ENCODE results near the gene RFC3.
"Not testable (repeated sequence)": the region's sequence is repeated elsewhere in the genome, so short reads cannot be mapped to it uniquely, and the experiment has no call there.

RFC3 gene

DNA sequence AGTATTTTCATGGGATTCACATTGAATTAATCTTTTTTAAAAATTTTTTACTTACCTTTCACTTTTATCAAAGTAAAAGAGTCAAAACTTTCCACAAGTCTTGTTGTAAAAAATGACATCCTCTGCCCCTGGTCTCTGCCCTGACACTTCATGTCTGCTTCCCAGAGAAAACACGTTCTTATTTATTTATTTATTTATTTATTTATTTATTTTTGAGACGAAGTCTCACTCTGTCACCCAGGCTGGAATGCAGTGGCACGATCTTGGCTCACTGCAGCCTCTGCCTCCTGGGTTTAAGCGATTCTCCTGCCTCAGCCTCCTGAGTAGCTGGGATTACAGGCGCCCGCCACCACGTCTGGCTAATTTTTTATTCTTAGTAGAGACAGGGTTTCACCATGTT, 5.1 kb upstream of the RFC3 start:
- DNase-seq: not testable (repeated sequence)

DNA sequence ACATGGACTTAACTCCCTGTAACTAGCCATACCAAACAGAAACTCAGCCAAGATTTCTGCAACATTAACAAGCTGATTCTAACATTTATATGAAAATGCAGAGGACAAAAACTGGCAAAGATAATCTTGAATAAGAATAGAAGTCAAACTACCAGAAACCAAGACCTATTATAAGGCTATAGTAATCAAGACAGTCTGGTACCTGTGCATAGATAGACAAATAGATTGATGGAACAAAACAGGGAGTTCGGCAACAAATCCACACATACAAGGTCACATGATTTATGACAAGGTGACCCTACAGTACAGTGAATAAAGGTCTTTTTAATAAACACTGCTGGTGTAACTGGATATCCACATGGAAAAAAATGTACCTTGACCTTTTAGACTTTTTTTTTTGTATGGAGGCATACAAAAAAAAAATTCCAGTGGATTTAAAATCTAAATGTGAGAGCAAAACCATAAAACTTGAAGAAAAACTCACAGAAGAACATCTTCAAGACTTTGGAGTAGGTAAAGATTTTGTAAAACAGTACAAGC, 2.9 kb upstream of the RFC3 start:
- no peak for DNase-seq

DNA sequence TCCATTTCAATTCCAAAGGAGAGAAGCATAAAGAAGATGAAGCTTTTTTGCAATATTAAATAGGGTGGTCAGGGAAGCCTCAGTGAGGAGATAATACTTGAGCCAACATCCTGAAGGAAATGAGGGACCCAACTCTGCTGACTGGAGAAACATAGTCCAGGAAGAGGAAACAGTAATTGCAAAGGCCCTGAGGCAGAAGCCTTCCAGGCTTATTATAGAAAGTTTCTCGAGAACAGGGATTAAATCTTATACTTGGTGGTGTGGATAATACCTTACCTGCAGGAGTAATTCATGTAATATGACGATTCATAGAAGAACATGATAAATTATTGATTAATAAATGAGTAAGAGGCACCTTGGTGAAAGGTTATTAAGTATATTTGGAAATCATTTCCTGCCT, 1.0 kb upstream of the RFC3 start:
- DNase-seq: no peak

DNA sequence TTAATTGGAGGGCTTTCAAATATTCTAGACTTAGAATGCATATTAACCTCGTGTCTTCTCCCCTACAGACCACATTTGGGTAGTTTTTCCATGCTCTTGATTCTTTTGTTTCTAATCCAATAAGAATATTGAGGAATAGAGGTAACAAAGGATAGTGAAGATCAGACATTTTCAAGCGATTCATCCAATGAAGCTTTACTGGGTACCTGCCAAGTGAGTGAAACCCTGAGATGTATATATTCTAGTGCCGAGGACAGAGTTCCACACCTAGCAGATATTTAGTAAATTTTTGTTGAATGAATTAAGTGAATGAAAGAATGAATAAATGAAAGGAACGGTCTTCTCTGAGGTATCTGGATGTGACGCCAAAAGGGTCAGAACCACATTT, 442 bp upstream of the RFC3 start:
- DNase-seq: no peak

DNA sequence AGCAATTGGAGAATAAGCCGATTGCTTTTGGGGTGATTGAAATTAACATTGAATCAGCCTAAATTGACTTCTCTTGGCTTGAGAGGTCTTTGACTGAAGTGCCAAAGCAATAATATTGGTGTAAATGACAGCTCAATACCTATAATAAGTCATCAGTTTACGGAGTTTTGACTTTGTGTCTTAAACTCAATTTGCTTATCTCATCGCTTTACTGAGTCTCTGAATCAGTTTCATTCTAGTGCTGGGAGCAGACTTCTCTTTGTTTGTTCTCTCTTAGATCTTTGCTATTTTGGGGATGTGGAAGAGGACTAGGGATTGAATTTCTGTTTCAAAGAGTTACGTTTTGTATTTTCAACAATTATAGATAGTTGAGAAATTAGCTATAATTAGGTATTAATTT, 7.1 kb downstream of the RFC3 start:
- no peak for DNase-seq

DNA sequence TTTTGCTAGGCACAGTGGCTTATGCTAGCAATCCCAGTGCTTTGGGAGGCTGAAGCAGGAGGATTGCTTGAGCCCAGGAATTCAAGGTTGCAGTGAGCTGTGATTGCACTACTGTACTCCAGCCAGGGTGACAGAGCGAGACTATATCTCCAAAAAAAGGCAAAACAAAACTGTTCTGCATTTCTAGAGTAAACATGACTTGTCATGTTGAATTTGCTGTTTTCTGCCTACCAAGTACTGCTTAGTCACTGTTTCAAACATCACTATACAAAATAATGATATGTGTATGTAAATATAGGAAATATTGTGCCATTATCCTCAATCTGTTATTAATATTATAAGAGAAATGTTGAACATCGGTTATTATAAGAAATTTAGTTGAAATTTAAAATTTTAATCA, 9.2 kb downstream of the RFC3 start:
- DNase-seq: no peak

DNA sequence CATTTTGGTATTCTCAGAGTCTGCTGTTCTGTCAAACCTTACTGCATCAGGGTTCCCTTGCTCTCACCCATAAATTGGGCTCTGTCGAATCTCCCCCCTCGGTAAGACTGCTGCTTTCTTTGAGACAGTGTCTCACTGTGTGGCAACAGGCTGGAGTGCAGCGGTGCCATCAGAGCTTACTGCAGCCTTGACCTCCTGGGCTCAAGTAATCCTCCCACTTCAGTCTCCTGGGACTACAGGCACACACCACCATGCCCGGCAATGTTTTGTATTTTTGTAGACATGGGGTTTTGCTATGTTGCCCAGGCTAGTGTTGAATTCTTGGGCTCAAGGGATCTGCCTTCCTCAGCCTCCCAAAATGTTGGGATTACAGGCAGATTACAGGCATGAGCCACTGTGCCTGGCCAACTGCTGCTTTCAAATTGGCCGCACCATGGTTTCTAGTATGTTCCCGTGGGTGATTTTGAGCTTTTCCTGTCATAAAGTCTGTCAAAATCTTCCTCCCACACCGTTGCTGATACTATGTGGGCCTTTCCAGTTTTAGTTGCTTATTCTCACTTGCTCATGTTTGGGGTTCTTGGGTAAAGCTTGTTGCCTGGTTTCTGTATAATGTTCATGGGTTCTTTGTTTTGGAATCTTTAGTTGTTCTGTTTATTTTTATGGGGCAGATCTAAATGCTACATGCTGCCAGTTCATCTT, 10.6 kb downstream of the RFC3 start:
- DNase-seq: no peak

DNA sequence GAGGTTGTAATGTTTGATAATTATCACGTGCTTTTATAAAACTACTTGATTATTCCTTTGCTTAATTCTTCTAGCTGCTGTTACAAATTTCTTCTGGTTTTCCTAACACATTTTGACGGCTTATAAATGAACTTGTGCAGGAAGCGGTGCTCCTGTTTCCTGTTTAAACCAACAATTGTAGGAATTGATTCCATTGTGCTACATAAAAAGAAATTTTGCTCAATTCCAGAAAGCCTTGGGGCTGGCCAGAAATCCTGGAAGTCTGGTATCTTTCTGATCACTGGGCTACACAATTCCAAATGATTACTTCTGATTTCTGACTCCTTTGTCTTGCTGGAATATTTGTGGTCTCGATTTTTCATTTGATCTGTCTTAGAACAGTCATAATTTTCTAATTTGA, 14.9 kb downstream of the RFC3 start:
- no peak for DNase-seq

DNA sequence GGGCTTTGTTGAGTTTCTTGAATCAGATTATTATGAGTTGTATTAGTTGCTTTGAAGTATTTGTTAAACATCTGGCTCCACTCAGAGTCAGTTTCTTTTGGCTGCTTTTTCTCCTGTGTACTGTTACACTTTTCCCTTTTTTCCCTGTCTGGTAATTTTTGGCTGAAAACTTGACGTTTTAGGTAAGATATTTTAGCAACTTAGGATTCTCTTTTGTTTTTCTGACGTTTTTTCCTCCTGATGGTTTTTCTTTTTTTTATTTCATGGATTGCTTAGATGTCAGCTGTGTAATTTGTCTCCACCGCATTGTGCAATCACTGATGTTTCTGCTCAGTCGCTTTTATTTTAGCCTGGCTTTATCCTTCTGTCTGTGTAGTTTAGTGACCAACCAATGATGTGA, 20.7 kb downstream of the RFC3 start:
- no peak for DNase-seq

DNA sequence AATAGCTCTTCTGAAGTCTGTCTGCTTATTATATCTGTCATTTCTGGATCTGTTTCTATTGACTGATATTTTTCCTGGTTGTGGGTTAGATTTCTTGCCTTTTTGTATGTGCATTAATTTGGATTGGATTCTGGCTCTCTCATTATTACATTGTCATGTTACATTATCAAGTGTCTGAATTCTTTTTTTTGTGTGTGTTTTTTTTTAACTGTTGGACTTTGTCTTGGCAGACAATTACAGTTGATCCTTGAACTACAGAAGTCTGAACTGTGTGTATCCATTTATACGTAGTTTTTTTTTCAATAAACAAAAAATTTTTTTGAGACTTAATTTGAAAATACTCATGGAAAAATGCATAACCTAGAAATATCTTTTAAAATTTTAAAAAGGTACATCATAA, 22.5 kb downstream of the RFC3 start:
- no peak for DNase-seq

DNA sequence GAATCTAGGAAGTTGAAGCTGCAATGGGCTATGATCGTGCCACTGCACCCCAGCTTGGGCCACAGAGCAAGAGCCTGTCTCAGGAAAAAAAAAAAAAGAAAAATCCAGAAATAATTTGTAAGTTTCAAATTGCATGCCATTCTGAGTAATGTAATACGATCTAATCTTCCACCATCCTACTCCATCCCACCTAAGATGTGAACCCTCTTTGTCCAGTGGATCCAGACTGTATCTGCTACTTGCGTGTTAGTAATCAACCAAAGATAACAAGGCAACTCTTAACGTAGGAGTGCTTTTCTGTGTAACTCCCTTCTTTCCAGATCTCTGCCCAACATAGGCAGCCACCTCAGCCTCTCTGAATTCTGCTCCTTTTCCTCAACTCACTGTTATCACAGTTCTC, 24.3 kb downstream of the RFC3 start:
- DNase-seq: no peak

DNA sequence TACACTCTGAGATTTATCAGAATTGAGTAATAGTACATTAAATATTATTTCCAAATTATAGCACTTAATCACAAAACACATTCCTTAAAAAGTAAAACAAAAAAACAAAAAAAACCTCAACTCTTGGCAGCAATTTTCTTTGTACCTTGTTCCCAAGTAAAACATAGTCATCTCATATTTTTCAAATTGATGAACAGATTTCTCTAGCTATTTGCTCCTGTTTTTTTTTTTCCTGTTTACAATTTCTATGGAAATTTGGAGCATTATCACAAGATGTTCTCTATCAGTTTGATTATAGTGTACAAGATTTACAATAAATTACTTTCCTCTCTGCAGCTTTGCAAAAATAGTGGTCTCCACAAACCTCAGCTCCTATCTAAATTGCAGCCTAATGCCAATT, 25.0 kb downstream of the RFC3 start:
- DNase-seq: no peak

DNA sequence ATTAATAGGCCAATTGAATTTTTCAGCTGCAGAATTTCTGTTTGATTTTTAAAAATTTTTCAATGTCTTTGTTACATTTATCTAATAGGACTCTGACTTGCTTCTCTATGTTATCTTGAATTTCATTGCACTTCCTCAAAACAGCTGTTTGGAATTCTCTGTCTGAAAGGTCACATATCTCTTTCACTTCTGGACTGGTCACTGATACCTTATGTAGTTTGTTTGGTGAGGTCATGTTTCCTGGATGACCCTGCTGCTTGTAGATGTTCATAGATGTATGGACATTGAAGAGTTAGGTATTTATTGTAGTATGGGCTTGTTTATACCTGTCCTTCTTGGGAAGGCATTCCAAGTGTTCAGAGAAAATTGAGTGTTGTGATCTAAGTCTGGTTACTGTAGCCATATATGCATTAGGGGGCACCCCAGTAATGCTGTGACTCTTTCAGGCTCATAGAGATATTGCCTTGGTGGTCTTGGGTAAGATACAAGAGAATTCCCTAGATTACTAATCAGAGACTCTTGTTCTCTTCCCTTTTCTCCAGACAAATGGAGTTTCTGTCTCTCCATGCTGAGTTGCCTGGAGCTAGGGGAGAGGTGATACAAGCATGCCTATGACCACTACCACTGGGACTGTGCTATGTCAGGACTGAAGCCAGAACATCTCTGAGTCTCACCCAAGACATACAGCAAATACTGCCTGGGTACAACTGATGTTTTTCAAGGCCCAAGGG, 27.8 kb downstream of the RFC3 start:
- no peak for DNase-seq

DNA sequence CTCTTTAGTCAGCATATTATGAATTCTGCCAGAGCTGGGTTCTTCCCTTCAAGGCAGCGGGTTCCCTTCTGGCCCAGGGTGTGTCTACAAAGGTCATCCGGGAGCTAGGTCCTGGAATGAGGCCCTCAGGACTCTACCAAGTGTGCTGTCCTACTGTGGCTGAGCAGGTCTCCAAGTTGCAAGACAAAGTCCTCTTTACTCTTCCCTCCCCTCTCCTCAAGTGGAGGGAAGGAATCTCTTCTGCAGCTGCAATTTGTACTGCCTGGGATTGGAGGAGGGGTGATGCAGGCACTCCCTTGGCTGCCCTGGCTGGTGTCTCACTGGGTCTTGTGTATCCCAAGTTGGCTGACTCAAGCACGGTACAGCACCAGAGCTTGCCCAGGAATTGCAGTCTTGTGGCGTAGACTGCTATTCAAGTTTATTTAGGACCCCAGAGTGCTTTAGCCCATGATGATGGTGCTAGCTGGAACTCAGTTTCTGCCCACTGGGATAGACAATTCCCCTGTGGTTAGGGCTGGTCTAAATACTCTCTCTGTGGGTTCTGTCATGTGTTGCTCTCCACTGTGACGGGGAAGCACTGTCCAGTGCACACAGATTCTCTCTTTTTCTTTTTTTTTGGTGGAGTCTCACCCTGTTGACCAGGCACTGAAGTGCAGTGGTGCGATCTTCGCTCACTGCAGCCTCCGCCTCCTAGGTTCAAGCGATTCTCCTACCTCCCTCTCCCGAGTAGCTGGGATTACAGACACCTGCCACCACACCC, 28.5 kb downstream of the RFC3 start:
- DNase-seq: no peak

DNA sequence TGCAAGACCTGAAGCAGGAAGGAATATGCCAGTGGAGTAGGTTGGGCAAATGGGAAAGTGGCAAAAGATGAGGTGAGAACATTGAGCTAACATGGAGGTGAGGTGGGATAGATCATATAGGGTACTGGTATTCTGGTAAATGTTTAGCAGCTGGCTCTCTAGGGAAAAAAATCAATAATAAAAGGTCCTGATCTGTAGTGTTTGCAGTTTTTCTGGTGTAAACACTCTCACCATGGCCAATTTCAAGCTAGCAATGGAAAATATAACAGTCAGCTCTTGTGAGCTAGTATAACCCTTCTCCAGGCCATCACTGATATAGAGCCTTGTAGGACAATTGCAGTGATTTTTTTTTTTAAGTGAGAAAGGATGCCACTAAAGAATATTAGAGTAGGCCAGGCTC, 31.3 kb downstream of the RFC3 start:
- DNase-seq: no peak

DNA sequence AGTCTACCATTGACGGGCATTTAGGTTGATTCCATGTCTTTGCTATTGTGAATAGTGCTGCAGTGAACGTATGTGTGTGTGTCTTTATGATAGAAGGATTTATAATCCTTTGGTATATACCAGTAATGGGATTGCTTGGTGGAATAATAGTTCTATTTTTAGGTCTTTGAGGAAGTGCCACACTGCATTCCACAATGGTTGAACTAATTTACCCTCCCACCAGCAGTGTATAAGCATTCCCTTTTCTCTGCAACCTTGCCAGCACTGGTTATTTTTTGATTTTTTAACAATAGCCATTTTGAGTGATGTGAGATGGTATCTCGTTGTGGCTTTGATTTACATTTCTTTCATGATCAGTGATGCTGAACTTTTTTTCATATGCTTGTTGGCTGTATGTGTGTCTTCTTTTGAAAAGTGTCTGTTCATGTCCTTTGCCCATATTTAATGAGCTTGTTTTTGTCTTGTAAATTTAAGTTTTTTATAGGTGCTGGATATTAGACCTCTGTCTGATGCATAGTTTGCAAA, 37.5 kb downstream of the RFC3 start:
- no peak for DNase-seq

DNA sequence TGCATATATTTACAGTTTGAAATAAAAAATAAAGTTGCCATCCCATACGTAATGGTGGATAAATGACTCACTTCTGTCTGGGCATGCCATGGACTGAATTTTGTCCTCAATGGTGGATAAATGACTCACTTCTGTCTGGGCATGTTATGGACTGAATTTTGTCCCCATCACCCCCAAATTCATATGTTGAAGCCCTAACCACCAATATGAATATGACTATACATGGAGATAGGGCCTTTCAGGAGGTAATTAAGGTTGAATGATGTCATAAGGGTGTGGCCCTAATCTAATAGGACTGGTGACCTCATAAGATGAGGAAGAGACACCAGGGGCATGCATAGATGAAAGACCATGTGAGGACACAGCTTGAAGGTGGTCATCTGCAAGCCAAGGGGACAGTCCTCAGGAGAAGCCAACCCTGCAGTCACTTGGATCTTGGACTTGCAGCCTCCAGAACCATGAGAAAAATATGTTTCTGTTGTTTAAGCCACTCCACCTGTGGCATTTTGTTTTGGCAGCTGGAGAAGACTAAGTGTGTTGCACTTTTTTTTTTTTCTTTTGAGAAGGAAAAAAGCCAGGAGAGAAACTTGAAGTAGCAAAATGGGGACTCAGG, 41.8 kb downstream of the RFC3 start:
- DNase-seq: no peak

DNA sequence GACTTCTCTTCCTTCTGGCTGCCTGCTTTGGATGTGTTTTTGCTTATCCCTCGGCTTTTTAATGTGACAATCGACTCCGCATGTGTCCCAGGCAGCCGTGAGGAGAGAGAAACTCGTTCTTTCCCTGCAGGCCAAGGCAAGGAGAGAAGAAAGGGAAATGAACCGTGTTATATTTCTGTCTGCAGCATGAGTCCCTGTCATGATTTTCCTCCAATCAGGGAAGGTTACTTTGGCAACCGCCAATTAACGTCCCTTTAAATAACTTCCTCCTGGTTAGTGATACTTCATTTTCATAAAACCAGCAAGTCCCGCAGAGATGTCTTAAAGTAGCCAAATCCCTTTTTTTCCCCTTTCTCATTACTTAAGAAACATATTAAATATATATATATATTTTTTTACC, 42.6 kb downstream of the RFC3 start:
- DNase-seq: no peak

DNA sequence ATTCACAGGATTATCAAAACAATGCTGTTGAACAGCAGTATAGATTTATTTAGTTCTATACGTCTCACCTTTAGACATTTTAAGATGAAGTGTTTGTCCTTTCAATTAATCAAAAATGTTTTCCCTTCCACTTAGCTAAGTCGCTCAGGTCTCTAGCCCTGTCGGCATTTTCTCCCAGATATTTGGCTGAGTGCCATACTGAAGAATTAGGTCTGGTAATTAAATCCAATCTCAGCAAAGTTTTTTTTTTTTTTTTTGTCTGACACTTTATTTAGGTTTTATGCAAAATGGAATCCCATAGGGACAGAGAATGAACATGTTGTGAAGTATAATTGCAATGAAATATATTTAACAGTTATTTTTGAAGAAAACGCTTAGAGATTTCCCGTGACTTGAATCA, 44.1 kb downstream of the RFC3 start:
- no peak for DNase-seq

DNA sequence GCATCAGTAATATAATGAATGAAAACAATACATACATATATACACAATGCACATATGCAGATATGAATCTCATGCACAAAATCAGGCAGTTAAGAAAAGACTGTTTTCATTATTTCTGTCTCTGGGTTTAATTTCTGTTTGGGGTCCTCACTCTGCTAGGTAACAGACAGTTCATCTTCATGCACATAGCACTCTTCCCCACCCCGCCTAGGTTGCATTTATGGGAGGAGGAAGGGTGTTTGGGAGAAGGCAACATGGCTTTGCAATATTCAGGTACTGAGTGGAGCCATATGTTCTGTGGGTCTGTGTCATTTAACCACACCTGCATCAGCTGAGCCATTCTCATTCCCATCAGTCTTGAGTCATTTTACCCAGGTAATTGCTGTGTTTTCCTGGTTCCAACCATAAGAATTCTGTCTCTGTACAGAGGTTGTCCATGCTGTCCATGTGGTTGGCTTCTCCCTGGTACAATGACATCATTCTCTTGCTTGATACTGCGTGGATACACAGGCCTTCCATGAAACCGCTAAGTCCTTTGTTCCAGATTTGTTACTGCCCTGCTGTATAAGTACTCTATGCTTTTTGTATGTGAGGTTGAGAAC, 45.3 kb downstream of the RFC3 start:
- no peak for DNase-seq

DNA sequence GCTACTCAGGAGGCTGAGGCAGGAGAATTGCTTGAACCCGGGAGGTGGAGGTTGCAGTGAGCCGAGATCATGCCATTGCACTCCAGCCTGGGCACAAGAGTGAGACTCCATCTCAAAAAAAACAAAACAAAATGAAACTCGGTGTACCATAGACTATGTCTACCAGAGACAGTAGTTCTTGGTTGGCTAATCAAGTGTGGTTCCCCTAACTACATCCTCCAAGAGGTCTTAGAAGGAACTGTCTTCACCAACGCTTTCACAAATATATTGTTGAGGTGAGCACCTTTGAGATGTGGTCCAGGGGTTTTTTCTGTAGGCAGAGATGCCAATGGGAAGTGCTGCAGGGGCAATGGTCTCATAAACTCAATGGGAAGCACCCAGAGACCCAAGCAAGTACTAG, 48.0 kb downstream of the RFC3 start:
- no peak for DNase-seq

DNA sequence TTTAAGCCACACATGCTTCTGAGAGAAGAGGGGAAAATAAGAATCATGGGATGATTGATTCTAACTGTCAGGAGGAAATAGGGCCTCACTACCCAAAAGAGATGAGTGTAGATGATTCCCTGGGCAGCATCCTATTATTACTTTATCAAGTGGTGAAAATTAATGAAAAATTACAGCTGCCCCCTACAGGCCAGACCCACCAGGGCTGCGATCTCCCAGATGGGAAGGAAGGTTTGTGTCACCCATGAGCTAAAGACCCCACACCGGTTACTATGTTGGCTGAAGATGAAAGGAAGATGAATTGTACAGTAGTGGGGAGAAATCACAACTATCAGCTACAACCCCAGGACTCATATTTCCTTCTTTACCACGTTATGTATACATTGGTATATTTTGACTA, 49.5 kb downstream of the RFC3 start:
- DNase-seq: no peak
